GM23248 (cell line): ENCODE data around the gene MRPL36.

Source experiments
- EZH2 ChIP-seq: fragments of 200-600 bp; sonication (generic); IDR thresholded peaks from 2 replicates; pipeline ENCODE4 v1.6.1; 2018; ENCODE audit warnings: antibody characterized with exemption, mild to moderate bottlenecking; ENCODE audit not compliant: insufficient read depth, poor library complexity, severe bottlenecking
- EZH2phosphoT487 ChIP-seq: fragments of 200-600 bp; sonication (generic); IDR thresholded peaks from 2 replicates; pipeline ENCODE4 v1.6.1; 2018; ENCODE audit warnings: antibody characterized with exemption, moderate library complexity, mild to moderate bottlenecking, low read depth; ENCODE audit not compliant: insufficient read depth

DNA sequence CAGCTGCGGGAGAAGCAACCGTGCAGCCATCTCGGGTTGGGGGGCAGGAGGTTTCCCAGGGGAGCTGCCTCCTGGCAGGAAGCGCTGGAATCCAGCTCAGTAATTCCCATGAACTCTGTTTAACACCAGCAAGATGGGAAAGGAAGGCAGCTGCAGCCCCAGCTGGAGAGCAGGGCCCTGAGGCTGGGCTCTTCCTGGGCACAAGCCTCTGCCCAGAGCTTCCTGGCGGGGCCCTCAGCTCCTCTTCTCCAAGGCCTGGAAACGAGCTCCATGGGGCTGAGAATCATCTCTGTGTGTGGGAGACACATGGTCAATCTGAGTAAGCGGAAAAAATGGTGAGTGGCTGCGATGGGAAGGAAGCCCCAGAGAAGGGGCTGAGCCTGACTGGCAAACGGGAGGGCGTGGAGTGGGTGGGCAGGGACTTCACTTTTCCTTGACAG lies 6.3 kb downstream of the MRPL36 start:
- TF ChIP-seq EZH2 (no peak), EZH2phosphoT487 (no peak)
